Bone marrow (tissue), 2 donors: Measurements from ENCODE around the gene C1QTNF1.
"Not testable (repeated sequence)": the region's sequence is repeated elsewhere in the genome, so short reads cannot be mapped to it uniquely, and the experiment has no call there.

Source experiments
- DNase-seq, 2 donors: peaks; one replicate each; lab custom pipeline; 2025; lab: John Stamatoyannopoulos, UW

Gene C1QTNF1

DNA sequence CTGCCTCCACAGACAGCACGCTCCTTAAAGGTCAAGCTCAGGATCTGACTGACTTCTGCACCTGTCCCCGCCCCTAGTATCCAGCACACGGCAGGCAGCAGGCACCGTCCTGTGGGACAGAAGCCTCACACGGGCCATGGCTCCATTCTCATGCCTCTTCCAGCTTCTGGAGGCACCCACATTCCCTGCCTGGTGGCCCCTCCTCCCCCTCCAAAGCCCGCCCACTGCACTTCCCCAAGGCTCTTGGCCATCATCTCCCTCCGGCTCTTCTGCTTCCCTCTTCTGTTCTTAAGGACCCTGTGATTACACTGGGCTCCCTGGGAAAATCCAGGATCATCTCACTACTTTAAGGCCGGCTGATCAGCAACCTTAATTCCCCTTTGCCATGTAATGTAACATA, 17.9 kb upstream of the C1QTNF1 start:
- DNase-seq: no peak

DNA sequence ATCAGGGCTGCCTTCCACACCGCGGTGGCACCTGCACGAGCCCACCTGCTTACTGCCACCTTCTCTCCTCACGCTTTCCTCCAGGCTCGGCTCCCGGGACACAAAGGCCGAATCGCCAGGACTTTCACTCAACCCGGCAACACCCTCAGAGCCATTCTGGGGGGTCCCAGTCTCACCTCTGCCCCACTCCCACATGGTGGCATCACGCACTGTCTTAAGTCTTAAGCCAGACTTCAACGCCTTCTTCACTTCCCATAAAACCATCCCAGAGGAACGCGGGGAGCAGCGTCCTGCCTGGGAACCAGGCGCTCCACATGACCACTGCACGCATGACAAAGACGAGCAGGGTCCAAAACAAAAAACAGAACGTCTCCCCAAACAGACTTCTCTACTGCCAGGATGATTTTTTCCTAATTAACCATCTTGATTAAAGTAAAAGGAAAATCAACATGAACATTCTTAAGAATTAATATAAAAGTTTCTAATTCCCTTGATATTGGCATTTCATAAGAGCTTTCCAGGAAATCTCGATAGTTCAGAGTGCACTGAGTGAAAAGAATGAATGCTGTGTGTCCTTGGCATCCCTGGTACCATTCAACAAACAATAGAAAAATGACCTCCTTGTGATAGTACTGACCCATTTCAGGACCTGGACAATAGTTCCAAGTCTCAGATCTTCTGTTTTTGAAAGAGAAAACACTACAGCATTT, 17.0 kb upstream of the C1QTNF1 start:
- DNase-seq: no peak

DNA sequence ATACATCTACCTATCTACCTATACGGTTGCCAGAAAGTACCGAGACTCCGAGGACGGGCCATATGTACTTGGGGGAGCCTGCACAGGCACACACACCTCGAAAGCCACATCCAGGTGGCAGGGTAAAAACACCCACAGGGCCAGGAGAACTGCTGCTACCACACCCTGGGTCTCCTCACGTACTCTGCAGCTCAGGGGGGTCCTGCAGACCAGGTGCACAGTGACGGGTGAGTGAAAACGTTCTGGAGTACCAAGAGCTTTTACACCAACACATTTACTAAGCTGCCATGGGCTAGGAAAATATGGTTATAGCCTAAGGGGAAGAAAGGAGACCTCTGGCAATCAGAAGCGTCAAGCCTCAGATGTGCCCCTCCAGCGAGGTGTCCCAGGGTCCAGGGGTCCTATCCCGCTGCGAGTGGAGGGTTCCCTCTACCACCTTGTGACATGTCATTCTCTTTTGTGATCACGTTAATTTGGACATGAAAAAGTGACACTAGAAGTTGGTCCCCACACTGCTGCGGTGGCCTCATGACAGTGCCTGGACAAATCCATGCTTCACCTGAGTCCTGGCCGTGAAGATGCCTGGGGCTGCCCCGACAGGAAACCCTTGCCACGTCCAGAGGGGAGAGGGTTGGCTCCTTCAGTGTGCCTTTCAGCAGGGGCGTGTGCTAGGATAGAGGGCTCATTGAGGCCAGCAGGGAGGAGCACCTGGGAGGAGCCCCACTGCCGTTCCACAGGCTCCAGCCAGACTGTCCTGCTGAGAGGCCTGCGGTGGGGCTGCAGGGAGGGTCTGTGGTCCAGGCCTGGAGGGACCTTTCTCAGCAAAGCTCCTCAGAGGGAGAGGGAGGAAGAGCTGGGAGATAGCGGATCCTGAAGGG, 16.2 kb upstream of the C1QTNF1 start:
- DNase-seq: no peak

DNA sequence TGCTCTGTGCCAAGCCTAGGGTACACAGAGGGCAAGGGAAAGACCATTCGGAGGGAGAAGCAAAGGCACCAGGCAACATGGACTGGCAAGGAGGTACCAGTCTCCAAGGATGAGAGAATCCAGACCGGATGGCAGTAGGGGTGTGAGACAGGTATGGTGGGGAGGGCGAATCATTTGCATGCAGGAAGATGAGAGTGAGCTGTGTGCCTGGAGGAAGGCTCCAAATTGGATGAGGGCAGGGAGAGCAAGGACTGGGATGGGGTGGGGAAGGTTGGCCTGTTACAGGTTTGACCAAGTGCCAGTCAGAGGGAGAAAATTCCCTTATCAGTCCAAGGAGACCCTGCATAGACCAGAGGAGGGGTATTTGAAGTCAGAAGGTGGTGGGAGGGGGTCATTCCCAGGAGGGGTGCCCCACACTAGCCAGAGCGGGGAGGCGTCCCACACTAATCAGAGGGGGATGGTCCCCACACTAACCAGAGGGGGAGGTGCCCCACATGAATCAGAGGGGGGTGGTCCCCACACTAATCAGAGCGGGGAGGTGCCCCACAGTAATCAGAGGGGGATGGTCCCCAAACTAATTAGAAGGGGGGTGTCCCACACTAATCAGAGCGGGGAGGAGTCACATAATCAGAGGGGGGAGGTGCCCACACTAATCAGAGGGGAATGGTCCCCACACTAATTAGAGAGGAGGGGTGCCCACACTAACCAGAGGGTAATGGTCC, 15.1 kb upstream of the C1QTNF1 start:
- DNase-seq: no peak

DNA sequence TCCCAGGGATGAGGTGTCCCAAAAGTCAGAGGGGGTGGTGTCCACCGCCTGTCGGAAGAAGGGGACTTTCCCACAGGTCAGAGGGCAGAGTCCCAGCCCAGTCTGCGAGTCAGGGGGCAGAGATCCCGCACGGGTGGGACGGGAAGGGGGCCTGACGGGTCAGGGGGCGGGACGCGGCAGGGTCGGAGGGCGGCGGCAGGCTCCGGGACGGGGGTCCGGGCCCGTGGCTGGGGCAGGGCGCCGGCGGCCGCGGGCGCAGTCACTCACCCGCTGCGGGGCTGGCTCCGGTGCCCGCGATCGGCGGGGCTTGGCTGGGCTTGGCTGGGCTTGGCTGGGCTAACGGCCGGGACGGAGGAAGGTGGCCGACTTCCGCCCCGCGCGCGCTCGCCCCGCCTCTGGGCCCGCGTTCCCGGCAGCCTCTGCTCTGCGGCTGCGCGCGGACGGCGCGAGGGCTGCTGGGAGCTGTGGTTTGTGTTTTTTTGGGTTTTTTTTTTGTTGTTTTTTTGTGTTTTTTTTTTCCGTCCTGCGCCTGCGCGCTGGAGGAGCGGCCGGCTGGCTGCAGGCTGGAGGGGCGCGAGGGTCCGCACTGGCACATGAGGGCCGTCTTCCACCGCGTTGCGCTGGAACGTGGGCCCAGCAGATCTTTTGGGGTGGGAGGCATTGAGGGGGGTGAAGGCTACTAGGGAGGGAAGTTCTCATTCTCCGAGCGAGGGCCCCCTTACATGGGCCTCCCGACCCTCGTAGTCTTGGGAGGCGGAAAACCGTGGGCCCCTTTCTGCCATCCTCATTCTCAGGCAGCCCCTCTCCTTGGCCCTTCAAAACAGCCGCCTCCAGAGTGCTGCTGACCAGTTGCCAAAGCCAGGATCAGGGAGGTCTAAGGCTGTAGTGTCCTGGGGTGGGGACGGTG, 14.3 kb upstream of the C1QTNF1 start, which contains the start of gene CANT1:
CANT1 (minus strand) TSS at position 368 of the 907 bp plus-strand sequence. CDS start 12,142 bp downstream, outside the sequence.
- peak; percentile 72 to 81 for DNase-seq

DNA sequence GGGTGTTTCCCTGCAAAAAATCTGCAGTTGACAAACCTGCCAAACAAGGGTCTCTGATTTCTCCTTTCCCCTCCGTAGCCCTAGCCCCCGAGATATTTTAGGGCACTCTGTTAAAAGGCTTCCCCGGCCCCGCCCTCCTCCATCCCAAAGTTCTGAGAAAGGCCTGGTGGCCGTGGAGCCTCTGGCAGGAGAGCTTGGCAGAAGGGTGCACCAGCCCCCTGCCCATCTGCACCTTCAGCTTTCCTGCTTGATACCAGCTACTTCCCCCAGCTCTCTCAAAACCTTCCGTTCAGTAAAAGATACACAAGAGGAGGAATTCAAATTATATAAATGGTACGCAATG, 13.7 kb upstream of the C1QTNF1 start:
- DNase-seq: no peak

DNA sequence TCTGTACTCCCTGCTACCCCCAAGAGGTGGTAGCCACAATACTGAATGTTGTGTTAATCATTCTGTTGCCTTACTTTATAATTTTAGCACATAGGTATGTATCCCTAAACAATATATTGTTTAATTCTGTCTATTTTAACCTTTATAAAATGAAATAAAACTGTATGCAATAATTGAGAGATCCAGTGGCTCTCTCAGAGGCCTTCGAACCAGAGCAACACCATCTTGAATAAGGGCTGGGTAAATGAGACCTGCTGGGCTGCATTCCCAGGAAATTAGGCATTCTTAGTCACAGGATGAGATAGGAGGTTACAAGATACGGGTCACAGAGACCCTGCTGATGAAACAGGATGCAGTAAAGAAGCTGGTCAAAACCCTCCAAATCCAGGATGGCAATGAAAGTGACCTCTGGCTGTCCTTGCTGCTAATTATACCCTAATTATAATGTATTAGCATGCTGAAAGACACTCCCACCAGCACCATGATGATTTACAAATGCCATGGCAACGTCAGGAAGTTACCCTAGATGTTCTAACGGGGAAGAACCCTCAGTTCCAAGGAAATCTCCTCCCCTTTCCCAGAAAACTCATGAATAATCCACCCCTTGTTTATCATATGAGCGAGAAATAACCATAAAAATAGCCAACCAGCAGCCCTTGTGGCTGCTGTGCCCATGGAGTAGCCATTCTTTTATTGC, 12.4 kb upstream of the C1QTNF1 start:
- no peak for DNase-seq

DNA sequence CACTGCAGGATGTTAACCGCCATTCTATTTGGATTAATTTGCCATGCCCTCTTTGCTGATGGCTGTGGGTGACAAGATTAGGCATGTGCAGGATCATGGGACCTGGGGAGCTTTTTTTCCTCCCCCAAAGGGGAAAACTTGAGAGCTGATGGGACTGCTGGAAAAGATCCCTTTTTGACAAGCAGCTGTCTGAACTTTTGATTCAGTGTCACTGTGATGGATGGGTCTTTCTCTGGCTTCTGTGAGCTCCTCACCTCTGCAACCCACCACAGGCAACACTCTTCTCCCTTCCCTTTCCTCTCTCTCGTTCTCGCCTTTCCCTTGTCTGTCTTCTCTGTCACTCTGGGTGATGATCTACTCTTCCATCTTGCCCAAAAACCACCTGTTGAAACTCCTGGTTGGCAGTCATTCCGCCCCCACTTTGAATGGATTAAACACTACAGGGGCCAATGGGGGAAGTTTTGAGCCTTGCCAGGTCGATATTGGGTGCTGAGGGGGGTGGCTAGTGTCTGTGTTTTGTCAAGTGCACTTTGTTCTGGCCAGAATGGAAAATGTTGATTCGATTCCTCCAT, 11.3 kb upstream of the C1QTNF1 start:
- no peak for DNase-seq

DNA sequence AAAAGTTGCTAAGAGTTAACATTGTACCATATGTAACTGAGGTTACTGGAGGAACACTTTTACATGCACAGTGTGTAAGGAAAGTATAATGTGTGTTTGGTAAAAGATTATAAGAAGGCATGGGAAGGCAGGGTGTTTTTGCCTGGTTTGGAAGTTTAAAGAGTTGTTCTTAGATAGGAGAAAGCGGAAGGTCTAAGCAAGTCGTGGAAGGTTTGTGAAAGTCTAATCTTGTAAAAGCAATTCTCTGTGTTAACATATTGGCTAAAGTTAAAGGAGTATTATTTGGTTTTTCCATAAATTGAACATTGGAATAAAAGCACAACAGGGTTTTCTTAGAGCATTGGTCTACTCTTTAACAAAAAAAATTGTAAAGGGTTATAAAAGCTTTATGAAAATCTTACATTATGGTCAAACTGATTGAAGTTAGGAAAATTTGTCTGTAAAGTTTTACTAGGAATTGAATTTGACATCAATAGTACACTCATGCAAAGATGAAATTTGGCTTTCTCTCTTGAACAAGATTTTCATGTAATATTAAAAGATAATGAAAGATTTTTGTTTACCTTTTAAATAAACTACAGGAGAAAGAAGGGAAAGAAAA, 9.7 kb upstream of the C1QTNF1 start:
- no peak for DNase-seq

DNA sequence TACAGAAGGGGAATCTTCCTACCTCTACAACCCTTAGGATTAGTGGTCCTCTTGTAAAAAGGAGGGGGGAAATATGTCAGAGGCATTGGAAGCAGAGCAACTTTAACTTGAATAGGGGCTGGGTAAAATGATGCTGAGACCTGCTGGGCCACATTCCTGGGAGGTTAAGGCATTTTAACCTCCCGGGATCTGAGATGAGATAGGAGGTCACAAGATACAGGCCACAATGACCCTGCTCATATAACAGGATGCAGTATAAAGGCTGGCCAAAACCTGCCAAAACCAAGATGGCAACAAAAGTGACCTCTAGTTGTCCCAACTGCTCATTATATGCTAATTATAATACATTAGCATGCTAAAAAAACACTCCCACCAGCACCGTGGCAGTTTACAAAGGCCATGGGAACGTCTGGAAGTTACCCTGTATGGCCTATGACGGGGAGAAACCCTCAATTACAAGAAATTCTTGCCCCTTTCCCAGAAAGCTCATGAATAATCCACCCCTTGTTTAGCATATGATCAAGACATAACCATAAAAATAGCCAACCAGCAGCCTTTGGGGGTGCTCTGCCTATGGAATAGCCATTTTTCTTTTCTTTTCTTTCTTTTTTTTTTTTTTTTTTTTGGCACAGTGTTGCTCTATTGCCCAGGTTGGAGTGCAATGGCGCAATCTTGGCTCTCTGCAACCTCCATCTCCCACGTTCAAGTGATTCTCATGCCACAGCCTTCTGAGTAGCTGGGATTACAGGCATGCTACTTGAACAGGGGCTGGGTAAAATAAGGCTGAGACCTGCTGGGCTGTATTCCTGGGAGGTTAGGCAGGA, 6.2 kb upstream of the C1QTNF1 start:
- DNase-seq: no peak

DNA sequence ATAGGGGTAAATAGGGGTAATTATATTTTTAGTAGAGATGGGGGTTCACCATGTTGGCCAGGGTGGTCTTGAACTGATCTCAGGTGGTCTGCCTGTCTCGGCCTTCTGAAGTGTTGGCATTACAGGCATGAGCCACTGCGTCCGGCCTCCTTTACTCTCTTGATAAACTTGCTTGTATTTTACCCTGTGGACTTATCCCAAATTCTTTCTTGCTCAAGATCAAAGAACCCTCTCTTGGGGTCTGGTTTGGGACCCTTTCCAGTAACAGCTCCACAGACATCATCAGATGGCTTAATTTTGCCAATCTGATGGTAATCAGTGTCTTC, 5.6 kb upstream of the C1QTNF1 start:
- no peak for DNase-seq

DNA sequence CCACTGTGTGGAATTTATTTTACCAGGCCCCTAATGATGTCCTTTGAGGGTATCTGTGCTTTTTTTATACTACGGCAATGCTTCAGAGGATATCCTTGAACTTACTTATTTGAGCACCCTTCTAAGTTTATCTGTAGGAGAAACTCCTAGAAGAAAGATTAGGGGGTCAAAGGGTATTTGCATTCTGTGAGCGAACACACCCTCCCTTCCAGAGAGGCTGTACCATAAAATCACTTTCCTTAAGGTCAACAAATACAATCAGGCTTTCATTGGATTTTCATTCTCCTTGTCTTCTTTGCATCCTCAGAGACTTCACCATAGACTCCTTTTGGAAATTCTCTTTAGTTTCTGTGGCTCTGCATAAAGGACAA, 4.7 kb upstream of the C1QTNF1 start:
- DNase-seq: no peak

DNA sequence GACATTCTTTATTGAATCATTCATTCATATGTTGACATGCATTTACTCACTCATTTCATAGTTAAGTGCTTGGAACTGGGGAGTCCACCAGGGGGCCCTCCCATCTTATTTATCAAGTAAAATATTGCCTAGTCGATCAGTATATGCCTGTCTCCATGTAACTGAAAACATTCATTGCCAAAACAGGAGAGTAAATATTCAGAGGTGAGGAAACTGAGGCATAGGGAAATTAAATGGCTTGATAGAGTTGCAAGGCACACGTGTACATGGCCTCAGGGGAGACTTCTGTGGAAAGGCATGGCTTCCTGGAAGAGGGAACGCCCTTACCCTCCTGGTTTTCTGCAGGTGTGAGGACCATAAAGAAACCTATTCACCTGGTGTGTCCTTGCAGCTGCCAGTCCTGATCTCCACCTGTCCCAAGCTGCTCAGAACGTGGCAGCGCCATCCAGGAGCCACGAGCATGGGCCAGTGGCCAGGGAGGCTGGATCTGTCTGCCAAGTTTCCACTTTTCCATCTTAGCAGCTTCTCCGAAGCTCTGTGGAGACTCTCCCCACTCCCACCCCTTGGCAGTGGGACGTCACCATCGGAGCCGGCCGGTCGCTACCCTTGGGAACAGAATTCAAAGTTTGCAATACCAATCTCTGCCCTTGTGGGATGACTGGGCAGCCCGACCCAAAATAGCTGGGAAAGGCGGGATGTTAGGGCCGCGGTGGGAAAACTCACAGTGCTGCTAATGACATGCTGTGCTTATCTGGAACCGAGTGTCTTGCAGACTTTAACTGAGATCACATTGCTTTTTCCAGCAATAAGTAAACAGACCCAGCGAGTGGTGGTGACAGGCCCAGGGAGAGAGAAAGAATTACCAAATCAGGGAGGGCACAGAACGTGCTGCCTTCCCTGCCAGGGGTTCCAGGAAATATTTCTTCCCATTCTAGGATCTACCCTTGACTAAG, 4.1 kb upstream of the C1QTNF1 start:
- peak in 1 of 2 donors; percentile 35 for DNase-seq

DNA sequence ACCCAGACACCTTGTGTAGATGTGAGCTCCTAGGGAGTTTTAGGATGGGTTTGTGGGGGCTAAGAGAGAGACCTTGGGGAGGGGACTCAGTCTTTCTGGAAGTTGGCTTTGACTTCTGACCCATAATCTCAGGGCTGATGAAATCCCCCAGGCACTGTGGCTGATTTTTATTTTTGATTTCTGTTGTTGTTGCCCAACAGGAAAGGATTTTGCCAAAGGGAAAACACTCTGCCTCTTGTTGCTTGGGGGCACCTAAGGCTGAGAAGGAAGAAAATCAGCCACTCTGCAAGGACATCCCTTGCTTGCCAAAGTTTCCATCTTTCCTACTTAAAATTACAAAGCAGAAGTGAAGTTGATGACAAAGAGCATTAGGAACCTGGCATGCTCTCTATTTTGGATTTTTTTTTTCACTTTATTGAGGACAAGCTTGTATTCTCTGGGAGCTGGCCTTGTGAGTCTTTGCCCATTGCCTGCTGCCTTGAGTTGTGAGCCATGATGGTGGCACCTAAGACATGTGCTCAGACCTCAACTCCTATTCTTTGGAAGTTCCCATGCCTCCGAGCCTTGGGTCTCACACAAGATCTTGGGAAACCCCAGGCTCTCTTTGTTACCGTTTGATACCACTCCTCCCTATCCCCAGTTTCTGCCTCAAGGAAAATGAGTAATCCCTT, 3.2 kb upstream of the C1QTNF1 start:
- DNase-seq: no peak

DNA sequence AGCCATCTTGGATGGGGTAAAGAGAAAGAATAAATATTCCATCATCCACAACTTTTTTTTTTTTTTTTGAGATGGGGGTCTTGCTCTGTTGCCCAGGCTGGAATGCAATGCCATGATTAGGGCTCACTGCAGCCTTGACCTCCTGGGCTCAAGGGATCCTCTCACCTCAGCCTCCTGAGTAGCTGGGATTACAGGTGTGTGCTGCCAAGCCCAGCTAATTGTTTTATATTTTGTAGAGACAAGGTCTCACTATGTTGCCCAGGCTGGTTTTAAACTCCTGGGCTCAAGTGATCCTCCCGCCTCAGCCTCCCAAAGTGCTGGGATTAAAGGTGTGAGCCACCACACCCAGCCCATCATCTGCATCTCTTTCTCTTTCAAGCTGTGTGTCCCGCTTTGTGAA, 2.0 kb upstream of the C1QTNF1 start:
- DNase-seq: not testable (repeated sequence)

DNA sequence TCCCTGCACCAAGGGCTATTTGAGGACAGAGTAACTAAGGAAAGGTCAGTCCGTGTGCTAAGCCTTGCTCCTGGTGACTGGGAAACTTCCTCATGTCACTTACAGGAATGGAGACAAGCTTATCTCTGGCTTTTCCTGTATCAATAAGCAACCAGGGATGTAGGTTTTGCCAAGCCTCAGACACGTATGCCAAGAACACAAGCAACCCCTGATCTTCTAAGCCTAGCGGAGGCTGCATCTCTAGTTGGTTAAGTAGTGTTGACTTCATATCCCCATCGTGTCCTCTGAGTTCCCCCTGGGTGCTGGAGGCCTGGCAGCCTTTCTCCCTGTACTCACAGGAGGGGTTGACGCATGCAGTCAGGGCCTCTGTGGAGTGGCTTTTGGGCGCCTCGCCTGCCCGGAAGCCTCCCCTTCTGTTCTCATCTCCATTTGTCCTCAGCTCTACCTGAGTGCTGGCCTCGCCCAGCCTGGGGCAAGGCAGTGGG, 1.4 kb upstream of the C1QTNF1 start:
- DNase-seq: no peak

DNA sequence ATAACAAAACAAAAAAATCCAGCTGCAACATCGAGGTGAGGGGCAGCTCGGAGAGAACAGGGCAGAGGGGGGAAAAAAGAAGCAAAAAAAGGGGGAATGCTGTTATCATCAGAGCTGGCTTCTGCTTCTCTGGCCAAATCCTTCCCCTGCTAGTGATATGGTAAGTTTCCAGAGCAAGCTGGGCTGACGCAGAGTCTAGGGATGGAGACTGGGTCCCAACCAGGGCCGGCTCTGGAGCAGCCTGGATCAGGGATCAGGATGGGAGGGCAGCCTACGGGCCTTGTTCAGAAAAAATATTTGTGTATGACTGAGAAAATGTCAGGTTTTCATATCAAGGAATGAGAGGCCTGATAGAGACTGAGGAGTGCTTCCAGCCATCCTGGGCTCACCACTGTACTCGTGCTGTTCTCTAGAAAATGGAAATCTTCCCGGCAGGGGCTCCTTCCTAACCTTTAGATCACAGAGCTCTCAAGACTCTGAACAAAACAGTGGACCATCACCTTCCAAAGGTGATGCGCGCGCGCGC, 726 bp upstream of the C1QTNF1 start:
- no peak for DNase-seq
